Mammary epithelial cell (primary cell): ENCODE data around the gene SLC22A14.

Experiments
- EZH2 ChIP-seq: IDR thresholded peaks from 2 replicates; pipeline ENCODE4 v1.6.1; 2012; ENCODE audit warnings: low read length, inconsistent platforms, borderline replicate concordance
- TF ChIP-seq, protein P1 (sequence below), 2 donors: IDR thresholded peaks in 1 of 2; conservative IDR thresholded peaks in 1 of 2; 2 replicates each; pipeline ENCODE4 v1.5.1; 2011 to 2012; ENCODE audit warnings: inconsistent platforms in 2 of 2, low read length in 2 of 2, mild to moderate bottlenecking in 2 of 2, control low read depth in 1 of 2, low read depth in 1 of 2; ENCODE audit not compliant: insufficient read depth in 1 of 2; ENCODE audit errors: extremely low read depth in 1 of 2

- TF ChIP-seq, protein P1, sequence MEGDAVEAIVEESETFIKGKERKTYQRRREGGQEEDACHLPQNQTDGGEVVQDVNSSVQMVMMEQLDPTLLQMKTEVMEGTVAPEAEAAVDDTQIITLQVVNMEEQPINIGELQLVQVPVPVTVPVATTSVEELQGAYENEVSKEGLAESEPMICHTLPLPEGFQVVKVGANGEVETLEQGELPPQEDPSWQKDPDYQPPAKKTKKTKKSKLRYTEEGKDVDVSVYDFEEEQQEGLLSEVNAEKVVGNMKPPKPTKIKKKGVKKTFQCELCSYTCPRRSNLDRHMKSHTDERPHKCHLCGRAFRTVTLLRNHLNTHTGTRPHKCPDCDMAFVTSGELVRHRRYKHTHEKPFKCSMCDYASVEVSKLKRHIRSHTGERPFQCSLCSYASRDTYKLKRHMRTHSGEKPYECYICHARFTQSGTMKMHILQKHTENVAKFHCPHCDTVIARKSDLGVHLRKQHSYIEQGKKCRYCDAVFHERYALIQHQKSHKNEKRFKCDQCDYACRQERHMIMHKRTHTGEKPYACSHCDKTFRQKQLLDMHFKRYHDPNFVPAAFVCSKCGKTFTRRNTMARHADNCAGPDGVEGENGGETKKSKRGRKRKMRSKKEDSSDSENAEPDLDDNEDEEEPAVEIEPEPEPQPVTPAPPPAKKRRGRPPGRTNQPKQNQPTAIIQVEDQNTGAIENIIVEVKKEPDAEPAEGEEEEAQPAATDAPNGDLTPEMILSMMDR (conservative IDR thresholded peaks at IDR 0.05 in 1 of 2, IDR thresholded peaks at IDR 0.05 in 1 of 2; ENCODE audit: extremely low read depth in 1 of 2, insufficient read depth in 1 of 2, low read depth in 1 of 2, low read length in 2 of 2), result no peak
- no peak for TF ChIP-seq EZH2
Measured at GRCh38 chr3:38268087-38268486, 14.0 kb upstream of the SLC22A14 start.
